NCI-H2107 (cell line): ENCODE results near the gene SIRT2.
A peak's percentile ranks its signal among the peaks of the same experiment; 100 is the strongest.
"Not testable (repeated sequence)": the region's sequence is repeated elsewhere in the genome, so short reads cannot be mapped to it uniquely, and the experiment has no call there.

Experiments used
- DNase-seq: peaks from one replicate; lab custom pipeline; 2025; lab: John Stamatoyannopoulos, UW

The SIRT2 gene

GRCh38 chr19:38867171-38867780 is 32.1 kb downstream of the SIRT2 start:
- no peak for DNase-seq

GRCh38 chr19:38862321-38863059 is 36.9 kb downstream of the SIRT2 start:
- DNase-seq: peak; percentile 44

- DNase-seq: no peak
Observed at GRCh38 chr19:38861368-38861767, 38.0 kb downstream of the SIRT2 start.

GRCh38 chr19:38859631-38860204 is 39.7 kb downstream of the SIRT2 start:
- DNase-seq: not testable (repeated sequence)

GRCh38 chr19:38856813-38857212 is 42.6 kb downstream of the SIRT2 start:
- no peak for DNase-seq

GRCh38 chr19:38855751-38856150 is 43.7 kb downstream of the SIRT2 start:
- DNase-seq: not testable (repeated sequence)

- not testable (repeated sequence) for DNase-seq
Observed at GRCh38 chr19:38854961-38855360, 44.5 kb downstream of the SIRT2 start.

GRCh38 chr19:38853214-38853613 is 46.2 kb downstream of the SIRT2 start:
- no peak for DNase-seq

GRCh38 chr19:38852231-38853044 is 47.0 kb downstream of the SIRT2 start:
- no peak for DNase-seq

- peak; percentile 56 for DNase-seq
Observed at GRCh38 chr19:38851622-38852230, 47.7 kb downstream of the SIRT2 start.

- no peak for DNase-seq
Observed at GRCh38 chr19:38850976-38851621, 48.3 kb downstream of the SIRT2 start.

- no peak for DNase-seq
Observed at GRCh38 chr19:38850436-38850975, 48.9 kb downstream of the SIRT2 start.

GRCh38 chr19:38849860-38850435 is 49.5 kb downstream of the SIRT2 start, which contains the start of gene HNRNPL:
Gene HNRNPL, minus strand, starts transcription at chr19:38849986. Its CDS starts 20 bp downstream, at chr19:38849966.
- DNase-seq: peak; percentile 99

GRCh38 chr19:38849147-38849859 is 50.1 kb downstream of the SIRT2 start:
- DNase-seq: peak; percentile 86

GRCh38 chr19:38848299-38849146 is 50.9 kb downstream of the SIRT2 start:
- DNase-seq: no peak

- no peak for DNase-seq
Observed at GRCh38 chr19:38846097-38846496, 53.3 kb downstream of the SIRT2 start.

GRCh38 chr19:38845374-38846024 is 53.9 kb downstream of the SIRT2 start:
- DNase-seq: no peak

- DNase-seq: no peak
Observed at GRCh38 chr19:38844093-38844686, 55.2 kb downstream of the SIRT2 start.
